ENCODE results near the gene MCF2L.

MCF2L gene

DNA sequence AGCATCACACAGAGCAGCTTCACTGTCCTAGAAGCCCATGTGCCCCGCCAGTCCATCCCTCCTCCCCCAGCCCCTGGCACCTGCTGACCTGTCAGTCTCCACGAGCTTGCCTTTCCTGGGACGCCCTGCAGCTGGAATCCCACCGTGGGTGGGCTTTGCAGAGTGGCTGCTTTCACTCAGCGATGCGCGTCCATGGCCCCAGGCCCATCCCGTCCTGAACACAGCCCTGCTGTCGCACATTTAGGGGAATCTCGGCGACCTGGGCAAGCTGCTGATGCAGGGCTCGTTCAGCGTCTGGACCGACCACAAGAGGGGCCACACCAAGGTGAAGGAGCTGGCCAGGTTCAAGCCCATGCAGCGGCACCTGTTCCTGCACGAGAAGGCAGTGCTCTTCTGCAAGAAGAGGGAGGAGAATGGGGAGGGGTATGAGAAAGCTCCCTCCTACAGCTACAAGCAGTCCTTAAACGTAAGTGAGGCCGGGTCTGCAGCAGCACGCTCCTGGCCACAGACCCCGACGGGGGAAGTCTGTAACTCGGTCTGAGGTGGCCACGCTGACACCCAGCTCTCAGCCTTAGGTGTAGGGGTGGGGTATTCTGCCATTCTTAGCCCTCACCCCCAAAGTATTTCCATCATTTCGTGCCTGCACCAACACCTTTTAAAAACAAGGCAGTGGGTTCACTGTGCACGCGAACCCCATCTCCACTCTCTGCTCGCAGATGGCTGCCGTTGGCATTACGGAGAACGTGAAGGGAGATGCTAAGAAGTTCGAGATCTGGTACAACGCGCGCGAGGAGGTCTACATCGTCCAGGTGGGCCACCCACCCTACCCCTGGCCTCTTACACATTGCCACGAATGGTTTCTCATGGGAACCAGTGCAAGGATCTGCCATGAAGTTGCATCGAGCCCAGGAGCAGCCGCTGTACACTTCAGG is 118.2 kb downstream of the MCF2L start:
- Histone ChIP-seq H3K27ac (ENCODE audit: low read depth in 2 of 2, low read length in 2 of 2) (no peak overlapping the region), H3K36me3 (ENCODE audit: control insufficient read depth in 2 of 2, insufficient read depth in 2 of 2, low read length in 2 of 2) (peaks cover 9 to 28% of the 10 kb centered on the region in 2 donors), H3K9me3 (ENCODE audit: control insufficient read depth in 2 of 2, low read length in 2 of 2) (no peaks in the 10 kb centered on the region), H3K4me3 (ENCODE audit: low read length in 2 of 2) (no peak overlapping the region), H3K9ac (ENCODE audit: low read depth in 1 of 2, low read length in 2 of 2) (no peak overlapping the region), H3K27me3 (ENCODE audit: control insufficient read depth in 2 of 2, insufficient read depth in 2 of 2, low read length in 2 of 2) (no peaks in the 10 kb centered on the region), H3K4me1 (ENCODE audit: control insufficient read depth in 2 of 2, insufficient read depth in 2 of 2, low read length in 2 of 2) (no peaks in the 10 kb centered on the region)

- Histone ChIP-seq H3K27me3 (ENCODE audit: control insufficient read depth in 2 of 2, insufficient read depth in 2 of 2, low read length in 2 of 2) (no peaks in the 10 kb centered on the region), H3K36me3 (ENCODE audit: control insufficient read depth in 2 of 2, insufficient read depth in 2 of 2, low read length in 2 of 2) (peaks cover 9 to 28% of the 10 kb centered on the region in 2 donors), H3K4me3 (ENCODE audit: low read length in 2 of 2) (no peak overlapping the region), H3K9ac (ENCODE audit: low read depth in 1 of 2, low read length in 2 of 2) (no peak overlapping the region), H3K27ac (ENCODE audit: low read depth in 2 of 2, low read length in 2 of 2) (no peak overlapping the region), H3K4me1 (ENCODE audit: control insufficient read depth in 2 of 2, insufficient read depth in 2 of 2, low read length in 2 of 2) (no peaks in the 10 kb centered on the region), H3K9me3 (ENCODE audit: control insufficient read depth in 2 of 2, low read length in 2 of 2) (no peaks in the 10 kb centered on the region)
These were observed 119.1 kb downstream of the MCF2L start for GRCh38 chr13:113087923-113088690.

DNA sequence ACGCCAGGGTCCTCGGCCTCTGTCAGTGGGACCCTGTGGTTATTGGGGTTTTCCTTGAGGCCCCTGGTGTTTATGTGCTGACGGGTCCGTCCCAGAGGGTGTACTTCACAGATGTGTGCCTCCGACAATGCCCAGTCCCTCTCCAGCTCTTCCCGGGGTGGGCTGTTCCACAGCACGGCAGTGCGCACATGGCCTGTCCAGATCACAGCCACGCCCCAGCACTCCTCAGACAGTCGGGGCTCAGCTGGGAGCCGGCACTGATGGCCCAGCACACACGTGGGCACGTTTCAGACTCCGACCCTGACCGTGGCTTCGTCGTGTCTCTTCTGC is 119.6 kb downstream of the MCF2L start:
- Histone ChIP-seq H3K36me3 (ENCODE audit: control insufficient read depth in 2 of 2, insufficient read depth in 2 of 2, low read length in 2 of 2) (peaks cover 9 to 28% of the 10 kb centered on the region in 2 donors), H3K9me3 (ENCODE audit: control insufficient read depth in 2 of 2, low read length in 2 of 2) (no peaks in the 10 kb centered on the region)

DNA sequence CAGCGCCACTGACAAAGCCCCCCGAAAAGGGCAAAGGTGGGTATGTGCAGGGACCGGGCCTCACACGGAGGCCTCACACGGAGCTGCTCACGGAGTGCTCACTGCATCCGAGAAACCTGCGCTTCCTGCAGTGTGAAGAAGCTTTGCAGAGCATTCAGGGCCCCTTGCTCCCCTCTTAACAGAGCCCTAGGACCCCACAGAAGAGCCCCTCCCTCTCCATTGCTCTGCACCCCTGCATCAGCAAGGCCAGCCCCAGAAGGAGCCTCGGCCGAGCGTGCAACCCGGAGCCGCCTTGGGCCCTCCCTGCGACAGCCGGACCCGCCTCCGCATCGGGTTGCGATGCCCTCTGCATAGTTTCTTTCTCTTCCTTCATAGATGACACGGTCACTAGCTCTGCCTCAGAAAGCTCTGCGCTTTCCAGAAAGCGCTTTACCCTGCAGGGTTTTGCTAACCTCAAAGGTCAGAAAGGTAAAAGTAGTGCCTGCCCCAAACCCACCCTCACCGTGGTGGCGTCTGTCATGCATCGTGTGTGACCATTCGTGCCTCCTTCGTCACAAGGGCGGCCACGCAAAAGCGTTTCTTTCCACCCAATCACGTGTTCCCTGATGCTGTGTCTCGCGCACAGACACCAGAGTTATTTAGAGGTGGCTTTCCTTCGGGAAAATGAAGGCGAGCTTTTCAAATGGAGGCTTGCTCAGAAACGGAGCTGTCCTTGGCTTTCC is 120.8 kb downstream of the MCF2L start:
- no peaks in the 10 kb centered on the region for H3K27me3 ChIP-seq (ENCODE audit: control insufficient read depth in 2 of 2, insufficient read depth in 2 of 2, low read length in 2 of 2)
- peaks cover 9 to 28% of the 10 kb centered on the region in 2 donors for H3K36me3 ChIP-seq (ENCODE audit: control insufficient read depth in 2 of 2, insufficient read depth in 2 of 2, low read length in 2 of 2)
- H3K4me1 ChIP-seq (ENCODE audit: control insufficient read depth in 2 of 2, insufficient read depth in 2 of 2, low read length in 2 of 2) = no peaks in the 10 kb centered on the region
- no peak overlapping the region for H3K4me3 ChIP-seq (ENCODE audit: low read length in 2 of 2)
- no peaks in the 10 kb centered on the region for H3K9me3 ChIP-seq (ENCODE audit: control insufficient read depth in 2 of 2, low read length in 2 of 2)
- H3K9ac ChIP-seq (ENCODE audit: low read depth in 1 of 2, low read length in 2 of 2) = no peak overlapping the region
- H3K27ac ChIP-seq (ENCODE audit: low read depth in 2 of 2, low read length in 2 of 2) = no peak overlapping the region

More for the DNA sequence above, 119.6 kb downstream of the MCF2L start:
- no peak overlapping the region for H3K27ac ChIP-seq (ENCODE audit: low read depth in 2 of 2, low read length in 2 of 2)
- no peaks in the 10 kb centered on the region for H3K4me1 ChIP-seq (ENCODE audit: control insufficient read depth in 2 of 2, insufficient read depth in 2 of 2, low read length in 2 of 2)
- H3K27me3 ChIP-seq (ENCODE audit: control insufficient read depth in 2 of 2, insufficient read depth in 2 of 2, low read length in 2 of 2) = no peaks in the 10 kb centered on the region
- H3K4me3 ChIP-seq (ENCODE audit: low read length in 2 of 2) = no peak overlapping the region
- no peak overlapping the region for H3K9ac ChIP-seq (ENCODE audit: low read depth in 1 of 2, low read length in 2 of 2)

DNA sequence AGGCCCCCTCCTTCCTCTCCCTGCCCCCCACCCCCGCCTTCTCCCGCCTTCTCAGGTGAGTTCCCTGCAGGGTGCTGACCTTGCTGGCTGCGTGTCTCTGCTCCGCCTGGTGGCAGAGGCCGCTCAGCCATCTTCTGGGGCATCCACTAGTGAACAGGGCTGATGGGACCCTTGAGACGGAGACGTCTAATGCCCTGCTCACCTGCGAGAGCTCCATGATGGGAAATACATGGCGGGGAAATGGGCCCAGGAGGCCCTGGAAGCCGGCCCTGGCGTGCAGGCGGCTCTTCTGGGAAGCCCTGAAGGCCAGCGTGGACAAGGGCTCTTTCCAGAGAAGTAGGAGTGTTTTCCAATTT is 121.4 kb downstream of the MCF2L start:
- Histone ChIP-seq H3K9me3 (ENCODE audit: control insufficient read depth in 2 of 2, low read length in 2 of 2) (no peaks in the 10 kb centered on the region), H3K4me1 (ENCODE audit: control insufficient read depth in 2 of 2, insufficient read depth in 2 of 2, low read length in 2 of 2) (no peaks in the 10 kb centered on the region), H3K9ac (ENCODE audit: low read depth in 1 of 2, low read length in 2 of 2) (no peak overlapping the region), H3K4me3 (ENCODE audit: low read length in 2 of 2) (no peak overlapping the region), H3K27ac (ENCODE audit: low read depth in 2 of 2, low read length in 2 of 2) (no peak overlapping the region), H3K36me3 (ENCODE audit: control insufficient read depth in 2 of 2, insufficient read depth in 2 of 2, low read length in 2 of 2) (peaks cover 7 to 24% of the 10 kb centered on the region in 2 donors), H3K27me3 (ENCODE audit: control insufficient read depth in 2 of 2, insufficient read depth in 2 of 2, low read length in 2 of 2) (no peaks in the 10 kb centered on the region)

DNA sequence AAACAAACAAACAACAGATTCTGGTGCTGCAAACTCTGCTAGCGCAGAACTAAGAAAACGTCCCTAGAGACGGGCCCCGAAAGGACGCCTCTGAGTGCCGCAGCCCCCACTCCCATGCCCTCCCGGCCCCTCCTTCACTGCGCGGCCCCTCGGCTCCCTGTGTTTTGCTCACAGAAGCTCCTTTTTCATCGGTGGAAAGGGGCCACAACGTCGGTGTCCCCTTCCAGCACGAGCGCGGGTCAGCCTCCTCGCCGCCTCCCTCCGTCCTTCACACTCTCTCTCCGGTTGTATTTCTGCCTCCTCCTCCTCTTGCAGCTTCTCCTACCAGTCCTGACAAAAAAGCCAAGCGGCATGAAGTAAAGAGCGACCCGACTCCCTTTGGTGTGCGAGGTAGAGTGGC is 121.8 kb downstream of the MCF2L start:
- H3K9ac ChIP-seq (ENCODE audit: low read depth in 1 of 2, low read length in 2 of 2) = no peak overlapping the region
- H3K27me3 ChIP-seq (ENCODE audit: control insufficient read depth in 2 of 2, insufficient read depth in 2 of 2, low read length in 2 of 2) = no peaks in the 10 kb centered on the region
- H3K27ac ChIP-seq (ENCODE audit: low read depth in 2 of 2, low read length in 2 of 2) = no peak overlapping the region
- H3K36me3 ChIP-seq (ENCODE audit: control insufficient read depth in 2 of 2, insufficient read depth in 2 of 2, low read length in 2 of 2) = peaks cover 7 to 24% of the 10 kb centered on the region in 2 donors
- no peaks in the 10 kb centered on the region for H3K9me3 ChIP-seq (ENCODE audit: control insufficient read depth in 2 of 2, low read length in 2 of 2)
- no peak overlapping the region for H3K4me3 ChIP-seq (ENCODE audit: low read length in 2 of 2)
- H3K4me1 ChIP-seq (ENCODE audit: control insufficient read depth in 2 of 2, insufficient read depth in 2 of 2, low read length in 2 of 2) = no peaks in the 10 kb centered on the region

- Histone ChIP-seq H3K9me3 (ENCODE audit: control insufficient read depth in 2 of 2, low read length in 2 of 2) (no peaks in the 10 kb centered on the region), H3K4me3 (ENCODE audit: low read length in 2 of 2) (no peak overlapping the region), H3K9ac (ENCODE audit: low read depth in 1 of 2, low read length in 2 of 2) (no peak overlapping the region), H3K4me1 (ENCODE audit: control insufficient read depth in 2 of 2, insufficient read depth in 2 of 2, low read length in 2 of 2) (no peaks in the 10 kb centered on the region), H3K27ac (ENCODE audit: low read depth in 2 of 2, low read length in 2 of 2) (no peak overlapping the region), H3K27me3 (ENCODE audit: control insufficient read depth in 2 of 2, insufficient read depth in 2 of 2, low read length in 2 of 2) (no peaks in the 10 kb centered on the region), H3K36me3 (ENCODE audit: control insufficient read depth in 2 of 2, insufficient read depth in 2 of 2, low read length in 2 of 2) (peaks cover 7 to 24% of the 10 kb centered on the region in 2 donors)
These were observed 122.3 kb downstream of the MCF2L start for GRCh38 chr13:113091211-113091771.

- Histone ChIP-seq H3K27me3 (ENCODE audit: control insufficient read depth in 2 of 2, insufficient read depth in 2 of 2, low read length in 2 of 2) (no peaks in the 10 kb centered on the region), H3K4me3 (ENCODE audit: low read length in 2 of 2) (no peak overlapping the region), H3K27ac (ENCODE audit: low read depth in 2 of 2, low read length in 2 of 2) (no peak overlapping the region), H3K36me3 (ENCODE audit: control insufficient read depth in 2 of 2, insufficient read depth in 2 of 2, low read length in 2 of 2) (peaks cover 4 to 19% of the 10 kb centered on the region in 2 donors), H3K4me1 (ENCODE audit: control insufficient read depth in 2 of 2, insufficient read depth in 2 of 2, low read length in 2 of 2) (no peaks in the 10 kb centered on the region), H3K9me3 (ENCODE audit: control insufficient read depth in 2 of 2, low read length in 2 of 2) (no peaks in the 10 kb centered on the region), H3K9ac (ENCODE audit: low read depth in 1 of 2, low read length in 2 of 2) (no peak overlapping the region)
These were observed 123.1 kb downstream of the MCF2L start for GRCh38 chr13:113091891-113092775.

DNA sequence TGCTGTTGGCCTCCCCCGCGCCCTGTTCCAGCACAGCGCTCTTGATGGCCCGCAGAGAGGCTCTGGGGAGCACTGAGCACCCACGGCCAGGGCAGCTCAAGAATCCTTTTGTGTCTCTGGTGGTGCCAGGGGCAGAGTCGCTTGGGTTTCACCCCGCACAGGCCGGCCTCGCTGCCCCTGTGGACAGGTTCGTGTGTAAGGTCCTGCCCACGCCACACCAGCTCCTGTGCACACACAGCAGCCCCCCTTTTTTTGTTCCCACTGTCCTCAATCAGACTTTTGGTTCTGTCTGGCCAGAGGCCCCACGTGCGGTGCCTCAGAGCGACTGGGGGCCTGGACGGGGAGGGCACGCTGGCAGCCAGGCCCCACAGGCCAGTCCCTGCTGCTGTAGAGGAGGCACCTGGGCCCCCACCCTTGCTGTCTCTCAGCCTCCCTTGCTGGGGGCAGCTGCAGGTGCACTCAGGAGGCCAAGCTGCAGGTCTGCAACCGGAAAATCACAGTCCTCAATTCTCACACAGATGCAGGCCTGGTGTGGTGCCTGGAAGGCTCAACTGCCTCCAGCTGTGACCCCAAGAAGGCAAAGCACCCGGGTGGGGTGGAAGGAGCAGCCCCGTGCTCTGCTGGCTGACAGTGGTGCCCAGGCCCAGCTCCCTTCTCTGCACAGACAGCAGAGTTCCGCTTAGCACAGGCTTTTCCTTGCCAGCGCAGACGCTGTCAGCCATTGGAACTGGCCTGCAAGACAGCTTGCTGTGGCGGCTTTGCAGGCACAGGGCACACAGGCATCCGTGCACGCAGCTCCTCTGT is 124.0 kb downstream of the MCF2L start:
- no peaks in the 10 kb centered on the region for H3K4me1 ChIP-seq (ENCODE audit: control insufficient read depth in 2 of 2, insufficient read depth in 2 of 2, low read length in 2 of 2)
- H3K27me3 ChIP-seq (ENCODE audit: control insufficient read depth in 2 of 2, insufficient read depth in 2 of 2, low read length in 2 of 2) = no peaks in the 10 kb centered on the region
- peaks cover 0 to 12% of the 10 kb centered on the region in 2 donors for H3K36me3 ChIP-seq (ENCODE audit: control insufficient read depth in 2 of 2, insufficient read depth in 2 of 2, low read length in 2 of 2)
- H3K9me3 ChIP-seq (ENCODE audit: control insufficient read depth in 2 of 2, low read length in 2 of 2) = no peaks in the 10 kb centered on the region
- no peak overlapping the region for H3K4me3 ChIP-seq (ENCODE audit: low read length in 2 of 2)
- H3K9ac ChIP-seq (ENCODE audit: low read depth in 1 of 2, low read length in 2 of 2) = no peak overlapping the region
- H3K27ac ChIP-seq (ENCODE audit: low read depth in 2 of 2, low read length in 2 of 2) = no peak overlapping the region

Measured in mucosa of rectum (tissue), 2 donors.